ENCODE data around the gene SMIM1. TPM values are rescaled to one million over a fixed set of nuclear protein-coding genes. Genes with fewer than 3 reads are reported as not detected.

Gene SMIM1
- total and polyA plus RNA-seq, 2 of the 4 experiments (the other 2 are of a cell fraction): 0.90 to 3.4 TPM

DNA sequence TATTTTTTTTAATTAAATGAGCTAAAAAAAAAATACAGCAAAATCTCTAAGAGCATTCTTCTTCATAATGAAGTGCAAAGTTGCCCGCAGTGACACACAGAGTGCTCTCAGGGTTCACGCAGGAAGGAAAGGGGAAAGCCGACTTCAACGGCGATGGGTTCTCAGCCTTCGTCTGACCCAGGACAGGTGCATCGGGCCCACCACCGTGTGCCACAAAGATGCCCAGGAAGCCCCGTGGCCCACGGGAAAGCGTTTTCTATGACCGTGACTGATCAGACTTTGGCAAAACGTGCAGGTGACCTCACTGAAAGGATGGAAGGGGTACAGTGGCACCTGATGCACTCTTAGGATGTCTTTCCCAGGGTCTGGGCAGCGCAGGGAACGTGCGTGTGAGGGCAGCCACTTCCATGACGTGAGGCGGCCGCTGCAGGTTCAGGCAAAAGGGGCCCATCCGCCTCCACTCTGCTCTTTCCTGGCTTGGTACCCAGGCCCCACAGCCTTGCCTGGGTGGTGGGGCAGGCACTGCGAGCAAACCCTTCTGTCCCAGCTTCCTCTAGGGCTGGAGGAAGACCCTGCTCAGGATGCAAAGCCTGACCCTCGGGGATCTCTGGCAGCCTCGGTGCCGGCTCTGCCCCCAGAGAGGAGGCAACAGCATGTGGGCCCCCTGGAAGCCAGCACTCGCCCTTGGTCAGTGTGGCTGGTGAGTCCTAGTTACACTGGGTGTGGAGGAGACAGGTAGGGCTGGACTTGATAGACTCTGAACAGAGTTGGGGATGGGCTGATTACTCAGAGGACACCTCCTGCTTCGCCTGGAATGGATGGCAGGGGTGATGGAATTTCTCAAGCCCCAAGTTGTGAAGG is 15.4 kb downstream of the SMIM1 start:
- in situ Hi-C loops (cut with MboI; ENCODE audit: low sequenced_read_pairs) (no loop called here), intact Hi-C loops (cut with micrococcal nuclease) (no loop called here), dilution Hi-C loops (cut with HindIII; ENCODE audit: low sequenced_read_pairs, unreplicated experiment) (no loop called here)
- DNase-seq (no peak), ATAC-seq (ENCODE audit: low read depth) (no peak)
- no peaks in the 10 kb centered on the region for H3K9me3 ChIP-seq (ENCODE audit: control insufficient read depth, insufficient read depth, low read length)
- peak overlapping the region; percentile 16 for H2AK9ac ChIP-seq (replicated peaks; ENCODE audit: low read depth, low read length, poor library complexity)
- H3K4me3 ChIP-seq (ENCODE audit: insufficient read depth, low read depth, low read length): no peak overlapping the region
- 97% methylated on average over 12 of the region's 26 CpGs; no CpG with 5 or more reads in 1 of the 2 experiments for WGBS, 2 experiments (ENCODE audit: extremely low coverage in 2 of 2, insufficient read length in 1 of 2)
- H2BK120ac ChIP-seq (ENCODE audit: low read depth, low read length): no peak overlapping the region
- H2BK20ac ChIP-seq (ENCODE audit: low read depth, low read length): no peak overlapping the region
- no peak overlapping the region for H3K18ac ChIP-seq (ENCODE audit: low read depth, low read length)
- H3K4ac ChIP-seq (ENCODE audit: low read depth, low read length): no peak overlapping the region
- peaks cover 53% of the 10 kb centered on the region for H3K36me3 ChIP-seq (ENCODE audit: control insufficient read depth, insufficient read depth, low read length)
- H3K9me1 ChIP-seq (ENCODE audit: insufficient read depth, low read length): no peaks in the 10 kb centered on the region
- no peak overlapping the region for H2BK15ac ChIP-seq (ENCODE audit: low read depth, low read length)
- H3K27me3 ChIP-seq (ENCODE audit: control insufficient read depth, insufficient read depth, low read length): no peaks in the 10 kb centered on the region
- TF ChIP-seq RAD21 (IDR thresholded peaks at IDR 0.05; ENCODE audit: low read length) (no peak), NFE2L2 (IDR thresholded peaks at IDR 0.05; ENCODE audit: low read depth, low read length) (no peak), MAZ (IDR thresholded peaks at IDR 0.05; ENCODE audit: borderline replicate concordance, low read depth, low read length) (no peak), RCOR1 (IDR thresholded peaks at IDR 0.05; ENCODE audit: insufficient replicate concordance, low read length) (no peak), BHLHE40 (IDR thresholded peaks at IDR 0.05; ENCODE audit: low read depth, low read length) (no peak), SMC3 (IDR thresholded peaks at IDR 0.05; ENCODE audit: low read depth, low read length) (no peak), MXI1 (IDR thresholded peaks at IDR 0.05; ENCODE audit: borderline replicate concordance, low read depth, low read length) (no peak), CHD1 (IDR thresholded peaks at IDR 0.05; ENCODE audit: low read depth, low read length) (no peak)
- TF ChIP-seq, protein P1, sequence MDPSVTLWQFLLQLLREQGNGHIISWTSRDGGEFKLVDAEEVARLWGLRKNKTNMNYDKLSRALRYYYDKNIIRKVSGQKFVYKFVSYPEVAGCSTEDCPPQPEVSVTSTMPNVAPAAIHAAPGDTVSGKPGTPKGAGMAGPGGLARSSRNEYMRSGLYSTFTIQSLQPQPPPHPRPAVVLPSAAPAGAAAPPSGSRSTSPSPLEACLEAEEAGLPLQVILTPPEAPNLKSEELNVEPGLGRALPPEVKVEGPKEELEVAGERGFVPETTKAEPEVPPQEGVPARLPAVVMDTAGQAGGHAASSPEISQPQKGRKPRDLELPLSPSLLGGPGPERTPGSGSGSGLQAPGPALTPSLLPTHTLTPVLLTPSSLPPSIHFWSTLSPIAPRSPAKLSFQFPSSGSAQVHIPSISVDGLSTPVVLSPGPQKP (IDR thresholded peaks at IDR 0.05; ENCODE audit: borderline replicate concordance, low read depth, low read length): no peak
- TF ChIP-seq, protein P2, sequence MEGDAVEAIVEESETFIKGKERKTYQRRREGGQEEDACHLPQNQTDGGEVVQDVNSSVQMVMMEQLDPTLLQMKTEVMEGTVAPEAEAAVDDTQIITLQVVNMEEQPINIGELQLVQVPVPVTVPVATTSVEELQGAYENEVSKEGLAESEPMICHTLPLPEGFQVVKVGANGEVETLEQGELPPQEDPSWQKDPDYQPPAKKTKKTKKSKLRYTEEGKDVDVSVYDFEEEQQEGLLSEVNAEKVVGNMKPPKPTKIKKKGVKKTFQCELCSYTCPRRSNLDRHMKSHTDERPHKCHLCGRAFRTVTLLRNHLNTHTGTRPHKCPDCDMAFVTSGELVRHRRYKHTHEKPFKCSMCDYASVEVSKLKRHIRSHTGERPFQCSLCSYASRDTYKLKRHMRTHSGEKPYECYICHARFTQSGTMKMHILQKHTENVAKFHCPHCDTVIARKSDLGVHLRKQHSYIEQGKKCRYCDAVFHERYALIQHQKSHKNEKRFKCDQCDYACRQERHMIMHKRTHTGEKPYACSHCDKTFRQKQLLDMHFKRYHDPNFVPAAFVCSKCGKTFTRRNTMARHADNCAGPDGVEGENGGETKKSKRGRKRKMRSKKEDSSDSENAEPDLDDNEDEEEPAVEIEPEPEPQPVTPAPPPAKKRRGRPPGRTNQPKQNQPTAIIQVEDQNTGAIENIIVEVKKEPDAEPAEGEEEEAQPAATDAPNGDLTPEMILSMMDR (conservative IDR thresholded peaks at IDR 0.05; ENCODE audit: low read depth, low read length): no peak
- no peak overlapping the region for H4K91ac ChIP-seq (ENCODE audit: insufficient read depth, low read depth, low read length)
- no peaks in the 10 kb centered on the region for H3K4me1 ChIP-seq (ENCODE audit: control insufficient read depth, insufficient read depth, low read length)
- peaks cover 11 to 40% of the 10 kb centered on the region in 2 experiments for H3K79me1 ChIP-seq (ENCODE audit: low read depth in 1 of 2, low read length in 2 of 2)
- H4K8ac ChIP-seq (ENCODE audit: low read depth in 2 of 2, low read length in 2 of 2): no peak overlapping the region
- BruUV-seq (replicated peaks): no TSS peak
- no peak overlapping the region for H3K56ac ChIP-seq (ENCODE audit: extremely low read depth, insufficient read depth, low read length)
- no peak overlapping the region for H3K27ac ChIP-seq (ENCODE audit: insufficient read depth, low read length)
- CTCF ChIA-PET: no interaction called here
- POLR2A ChIA-PET (ENCODE audit: unreplicated experiment): no interaction called here
- no peak overlapping the region for H4K5ac ChIP-seq (ENCODE audit: low read depth, low read length)
- H2BK5ac ChIP-seq (ENCODE audit: low read depth, low read length, poor library complexity, severe bottlenecking): no peak overlapping the region
- H3K4me2 ChIP-seq (ENCODE audit: low read depth, low read length): no peak overlapping the region
- no peak overlapping the region for H3K14ac ChIP-seq (replicated peaks; ENCODE audit: low read depth, low read length)
- H4K20me1 ChIP-seq (ENCODE audit: insufficient read depth, low read length): peaks cover 48% of the 10 kb centered on the region
- no peak overlapping the region for H2AFZ ChIP-seq (replicated peaks; ENCODE audit: low read length, poor library complexity)
- H2AK5ac ChIP-seq (ENCODE audit: low read depth, low read length): no peak overlapping the region
- H3K9ac ChIP-seq (ENCODE audit: low read depth, low read length): no peak overlapping the region
- H3K23ac ChIP-seq (ENCODE audit: low read depth, low read length): no peak overlapping the region
